K562 (cell line): ENCODE measurements around the gene CFAP141.

Experiments
- CCAR2 ChIP-seq: fragments of 200-400 bp; formaldehyde crosslinking; IDR thresholded peaks from 2 replicates; pipeline ENCODE4 v1.6.1; 2017; ENCODE audit warnings: mild to moderate bottlenecking, low read depth, low read length
- CHCHD3 ChIP-seq: fragments of 250-450 bp; sonication (Bioruptor Pico); IDR thresholded peaks from 2 replicates; pipeline ENCODE4 v2.1.2; 2022; ENCODE audit warnings: mild to moderate bottlenecking
- CREB1 ChIP-seq, 2 experiments: sonication (generic) in 1 of 2; formaldehyde crosslinking in 1 of 2; IDR thresholded peaks; 2 replicates each; pipeline versions ENCODE4 v1.6.1 to v1.8.0; 2012 to 2022; ENCODE audit warnings: inconsistent platforms in 1 of 2, mild to moderate bottlenecking in 1 of 2, missing genetic modification reagents in 1 of 2, moderate library complexity in 1 of 2
- CREM ChIP-seq: IDR thresholded peaks from 2 replicates; pipeline ENCODE4 v1.6.1; 2014; ENCODE audit warnings: antibody characterized with exemption, low read depth
- MXI1 ChIP-seq: IDR thresholded peaks from 2 replicates; pipeline ENCODE4 v1.6.1; 2011; ENCODE audit warnings: low read depth, mild to moderate bottlenecking, improper control_type of control experiment, low read length
- PHF20 ChIP-seq: fragments of 450-650 bp; IDR thresholded peaks from 2 replicates; pipeline ENCODE4 v1.6.1; 2018; ENCODE audit not compliant: partially characterized antibody
- POLR2AphosphoS5 ChIP-seq: IDR thresholded peaks from 2 replicates; pipeline ENCODE4 v1.6.1; 2011; ENCODE audit warnings: mild to moderate bottlenecking, low read depth, low read length, moderate library complexity; ENCODE audit not compliant: control insufficient read depth, insufficient read depth
- POLR2H ChIP-seq: IDR thresholded peaks from 2 replicates; pipeline ENCODE4 v1.6.1; 2016; ENCODE audit warnings: missing genetic modification characterization, low read depth, mild to moderate bottlenecking, control low read depth, missing compliant biosample characterization, moderate library complexity
- RUNX1 ChIP-seq: sonication (generic); IDR thresholded peaks from 2 replicates; pipeline ENCODE4 v1.6.1; 2016; ENCODE audit warnings: antibody characterized with exemption, low read depth
- SP1 ChIP-seq: sonication (generic); formaldehyde crosslinking; IDR thresholded peaks from 2 replicates; pipeline ENCODE4 v1.8.1; 2022; ENCODE audit warnings: mild to moderate bottlenecking, missing genetic modification reagents
- ZEB2 ChIP-seq: fragments of 450-650 bp; IDR thresholded peaks from 2 replicates; pipeline ENCODE4 v1.6.1; 2016
- ZNF274 ChIP-seq: IDR thresholded peaks from 2 replicates; pipeline ENCODE4 v1.6.1; 2011; ENCODE audit warnings: low read depth, mild to moderate bottlenecking, low read length, moderate library complexity, borderline replicate concordance
- ZNF57 ChIP-seq: fragments of 450-650 bp; formaldehyde crosslinking; IDR thresholded peaks from 2 replicates; pipeline ENCODE4 v1.4.0; 2020; ENCODE audit warnings: mild to moderate bottlenecking, moderate library complexity
- TF ChIP-seq, protein P1 (sequence below), 3 experiments: IDR thresholded peaks in 2 of 3; conservative IDR thresholded peaks in 1 of 3; 2 replicates each; pipeline ENCODE4 v1.5.1; 2011 to 2012; ENCODE audit warnings: low read length in 3 of 3, mild to moderate bottlenecking in 3 of 3, control low read depth in 2 of 3, improper control_type of control experiment in 1 of 3, inconsistent platforms in 1 of 3, low read depth in 1 of 3, mixed read lengths in 1 of 3, moderate library complexity in 1 of 3; ENCODE audit not compliant: insufficient read depth in 2 of 3

DNA sequence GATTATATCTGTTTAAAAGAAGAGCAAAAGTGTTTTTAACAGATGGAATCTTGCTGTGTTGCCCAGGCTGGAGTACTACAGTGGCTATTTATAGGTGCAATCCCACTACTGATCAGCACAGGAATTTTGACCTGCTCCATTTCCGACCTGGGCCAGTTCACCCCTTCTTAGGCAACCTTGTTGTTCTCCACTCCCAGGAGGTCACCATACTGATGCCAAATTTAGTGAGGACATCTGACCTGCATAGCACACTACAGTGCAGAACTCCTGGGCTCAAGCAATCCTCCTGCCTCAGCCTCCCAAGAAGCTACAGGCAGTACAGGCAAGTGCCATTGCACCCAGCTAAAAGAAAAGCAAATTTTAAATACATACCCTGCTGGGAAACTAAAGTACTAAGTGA lies 39.9 kb downstream of the CFAP141 start:
- TF ChIP-seq, protein P1, sequence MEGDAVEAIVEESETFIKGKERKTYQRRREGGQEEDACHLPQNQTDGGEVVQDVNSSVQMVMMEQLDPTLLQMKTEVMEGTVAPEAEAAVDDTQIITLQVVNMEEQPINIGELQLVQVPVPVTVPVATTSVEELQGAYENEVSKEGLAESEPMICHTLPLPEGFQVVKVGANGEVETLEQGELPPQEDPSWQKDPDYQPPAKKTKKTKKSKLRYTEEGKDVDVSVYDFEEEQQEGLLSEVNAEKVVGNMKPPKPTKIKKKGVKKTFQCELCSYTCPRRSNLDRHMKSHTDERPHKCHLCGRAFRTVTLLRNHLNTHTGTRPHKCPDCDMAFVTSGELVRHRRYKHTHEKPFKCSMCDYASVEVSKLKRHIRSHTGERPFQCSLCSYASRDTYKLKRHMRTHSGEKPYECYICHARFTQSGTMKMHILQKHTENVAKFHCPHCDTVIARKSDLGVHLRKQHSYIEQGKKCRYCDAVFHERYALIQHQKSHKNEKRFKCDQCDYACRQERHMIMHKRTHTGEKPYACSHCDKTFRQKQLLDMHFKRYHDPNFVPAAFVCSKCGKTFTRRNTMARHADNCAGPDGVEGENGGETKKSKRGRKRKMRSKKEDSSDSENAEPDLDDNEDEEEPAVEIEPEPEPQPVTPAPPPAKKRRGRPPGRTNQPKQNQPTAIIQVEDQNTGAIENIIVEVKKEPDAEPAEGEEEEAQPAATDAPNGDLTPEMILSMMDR (IDR thresholded peaks at IDR 0.05 in 2 of 3, conservative IDR thresholded peaks at IDR 0.05 in 1 of 3; ENCODE audit: insufficient read depth in 2 of 3, low read depth in 1 of 3, low read length in 3 of 3): no peak
- TF ChIP-seq POLR2H (tag) (no peak), PHF20 (no peak), POLR2AphosphoS5 (no peak), CCAR2 (no peak), CREB1 (IDR thresholded peaks at IDR 0.05) (no peak), CREB1 (CRISPR knock-in tag; IDR thresholded peaks at IDR 0.05) (no peak), CREM (no peak), SP1 (CRISPR knock-in tag) (no peak), ZEB2 (no peak), MXI1 (no peak), ZNF57 (CRISPR knock-in tag) (no peak), CHCHD3 (CRISPR knock-in tag) (no peak), ZNF274 (no peak), RUNX1 (no peak)
